Suprapubic skin (tissue), 4 donors: ENCODE measurements around the gene GZMB. TPM values are rescaled to one million over a fixed set of nuclear protein-coding genes. Genes with fewer than 3 reads are reported as not detected.

Experiments
- DNase-seq, 2 donors: peaks; one replicate each; pipeline ENCODE4 v3.0.0-alpha.2; 2019; ENCODE audit warnings: low spot score in 2 of 2
- H3K27ac ChIP-seq: fragments of 200-600 bp; sonication (generic); one replicate; pipeline ENCODE4 v1.5.1; 2019
- H3K27me3 ChIP-seq: fragments of 200-600 bp; sonication (generic); one replicate; pipeline ENCODE4 v1.5.1; 2019
- H3K36me3 ChIP-seq: fragments of 200-600 bp; sonication (generic); one replicate; pipeline ENCODE4 v1.5.1; 2019
- H3K4me1 ChIP-seq: fragments of 200-600 bp; sonication (generic); one replicate; pipeline ENCODE4 v1.5.1; 2019
- H3K4me3 ChIP-seq: fragments of 200-600 bp; sonication (generic); one replicate; pipeline ENCODE4 v1.5.1; 2019; ENCODE audit warnings: mild to moderate bottlenecking
- H3K9me3 ChIP-seq: fragments of 200-600 bp; sonication (generic); one replicate; pipeline ENCODE4 v1.5.1; 2019
- CTCF ChIP-seq, 2 donors: fragments of 200-600 bp in 1 of 2; fragments of 450-650 bp in 1 of 2; sonication (generic) in 1 of 2; IDR thresholded peaks; one replicate each; pipeline ENCODE4 v1.5.1; 2016 to 2019; ENCODE audit warnings: antibody characterized with exemption in 2 of 2, mild to moderate bottlenecking in 1 of 2, moderate library complexity in 1 of 2
- EP300 ChIP-seq: sonication (generic); formaldehyde crosslinking; IDR thresholded peaks from one replicate; pipeline ENCODE4 v1.6.1; 2017; ENCODE audit warnings: antibody characterized with exemption
- POLR2A ChIP-seq, 2 donors: fragments of 450-650 bp; IDR thresholded peaks; one replicate each; pipeline ENCODE4 v1.6.1; 2017; ENCODE audit warnings: antibody characterized with exemption in 2 of 2, mild to moderate bottlenecking in 2 of 2, moderate library complexity in 2 of 2
- POLR2AphosphoS5 ChIP-seq, 3 donors: sonication (generic); formaldehyde crosslinking; IDR thresholded peaks; one replicate each; pipeline ENCODE4 v1.6.1; 2017; ENCODE audit warnings: antibody characterized with exemption in 3 of 3
- WGBS: methylation state at CpG from one replicate; pipeline ENCODE4 v1.1.5; 2018; 5-methylcytosine and 5-hydroxymethylcytosine counted together
- total RNA-seq, 4 donors: library from RNA; depleted of rRNA; stranded (reverse); fragments of >200 nt; gene quantifications; one replicate each; pipeline ENCODE4 v1.1.0, GENCODE V29; 2016

GZMB gene
- total RNA-seq, 4 donors from 2014 or later, result 0.72 TPM; not detected in 3

GRCh38 chr14:24677956-24678355 is 44.0 kb upstream of the GZMB start:
- H3K27me3 ChIP-seq, result no peaks in the 10 kb centered on the region
- TF ChIP-seq POLR2A (IDR thresholded peaks at IDR 0.05) (no peak), CTCF (IDR thresholded peaks at IDR 0.05) (no peak), EP300 (no peak), POLR2AphosphoS5 (IDR thresholded peaks at IDR 0.05) (no peak)
- DNase-seq, result no peak
- H3K27ac ChIP-seq, result no peak overlapping the region
- no peaks in the 10 kb centered on the region for H3K9me3 ChIP-seq
- peaks cover 23% of the 10 kb centered on the region for H3K4me1 ChIP-seq
- no peak overlapping the region for H3K4me3 ChIP-seq
- 46% methylated on average over 1 of the region's 1 CpG for WGBS
- no peaks in the 10 kb centered on the region for H3K36me3 ChIP-seq

DNA sequence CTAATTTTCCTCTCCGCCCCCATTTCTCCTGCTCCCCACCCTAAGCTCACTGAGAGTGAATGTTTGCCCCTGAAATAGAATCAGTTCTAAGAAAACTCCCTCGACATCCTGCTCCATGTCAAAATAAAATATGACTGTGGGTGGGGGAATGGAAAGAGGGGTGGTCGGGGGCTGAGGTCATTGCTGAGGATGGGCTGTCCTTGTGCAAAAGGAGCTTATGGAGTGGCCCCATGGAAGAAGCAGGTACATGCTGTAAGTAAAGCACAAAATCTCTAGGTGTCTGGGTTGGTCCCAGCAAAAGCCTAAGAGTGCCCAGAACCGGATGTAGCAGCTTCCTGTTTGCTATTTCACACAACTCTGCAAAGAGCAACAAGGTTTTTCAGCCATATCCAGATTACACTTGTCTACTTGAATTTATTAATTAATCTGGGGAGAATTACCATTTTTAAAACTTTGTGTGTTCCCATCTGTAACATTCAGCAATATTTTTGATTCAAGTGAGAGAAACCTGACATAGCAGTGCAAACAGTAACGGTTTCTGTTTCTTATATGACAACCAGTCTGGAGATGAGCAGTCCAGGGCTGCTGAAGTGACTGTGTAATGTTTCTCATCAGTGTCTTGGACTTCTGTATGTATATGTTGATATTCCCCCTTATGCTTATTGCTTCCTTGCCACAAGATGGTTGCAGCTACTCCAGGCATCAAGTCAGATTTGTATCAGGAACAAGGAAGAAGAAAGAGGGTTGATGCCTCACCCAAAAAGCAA is 40.4 kb upstream of the GZMB start:
- Histone ChIP-seq H3K9me3 (no peaks in the 10 kb centered on the region), H3K4me3 (no peak overlapping the region), H3K27me3 (no peaks in the 10 kb centered on the region), H3K27ac (no peak overlapping the region), H3K36me3 (no peaks in the 10 kb centered on the region), H3K4me1 (peaks cover 15% of the 10 kb centered on the region)
- TF ChIP-seq POLR2A (IDR thresholded peaks at IDR 0.05) (no peak), CTCF (IDR thresholded peaks at IDR 0.05) (no peak), POLR2AphosphoS5 (IDR thresholded peaks at IDR 0.05) (no peak), EP300 (no peak)
- 50% methylated on average over 5 of the region's 5 CpGs for WGBS
- DNase-seq, result no peak

DNA sequence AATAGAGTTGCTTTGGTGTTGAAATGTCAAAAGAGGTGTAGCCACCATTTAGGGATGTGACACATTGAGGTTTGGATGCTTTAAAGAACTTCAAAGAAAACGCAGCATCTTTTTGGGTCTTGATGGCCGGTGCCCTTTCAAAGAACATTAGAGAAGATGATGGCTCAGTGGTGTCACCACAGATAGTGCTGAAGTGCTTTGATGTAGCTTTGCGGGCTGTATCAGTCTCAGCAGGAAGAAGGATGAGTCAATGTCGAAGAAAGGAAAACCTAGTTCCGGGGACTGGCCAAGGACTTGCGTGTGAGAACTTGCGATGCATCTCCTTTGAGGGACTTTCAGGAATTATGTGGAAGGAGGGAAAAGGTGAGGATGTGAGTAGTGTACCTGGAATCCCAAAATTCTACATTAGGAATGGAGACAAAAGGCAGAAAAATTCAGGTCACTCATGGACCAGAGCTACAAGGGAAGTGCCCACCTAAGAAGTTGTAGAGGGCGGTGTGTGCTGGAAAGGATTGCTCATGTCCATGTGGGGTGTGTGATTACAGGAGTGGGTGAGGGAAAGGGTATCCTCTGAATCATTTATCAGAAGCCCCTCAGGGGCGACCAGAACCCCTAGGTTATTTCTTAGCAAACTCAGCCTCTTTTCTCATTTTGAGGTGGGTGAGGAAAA is 39.7 kb upstream of the GZMB start:
- no peak for DNase-seq
- WGBS, result 74% methylated on average over 9 of the region's 9 CpGs
- H3K27ac ChIP-seq, result no peak overlapping the region

DNA sequence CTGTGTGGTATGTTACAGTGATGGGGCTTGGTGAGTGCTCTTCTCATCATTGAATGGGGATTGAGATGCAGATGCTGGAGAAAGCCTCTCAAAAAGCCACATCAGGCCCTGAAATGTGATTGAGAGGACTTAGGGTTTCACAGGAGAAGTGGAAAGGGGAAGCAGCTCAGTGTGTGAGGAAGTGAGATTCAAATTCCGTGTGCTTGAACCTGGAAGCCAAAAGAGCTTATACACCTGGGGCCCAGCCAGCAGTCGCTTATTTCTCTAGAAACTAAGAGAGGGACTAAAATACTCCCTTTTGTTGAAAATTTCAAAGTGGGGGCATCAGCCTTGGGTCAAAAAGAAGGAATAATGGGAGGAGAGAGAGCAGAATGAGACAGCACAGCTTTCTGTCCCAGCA is 39.1 kb upstream of the GZMB start:
- H3K27ac ChIP-seq, result no peak overlapping the region
- H3K4me3 ChIP-seq, result no peak overlapping the region
- peaks cover 1% of the 10 kb centered on the region for H3K4me1 ChIP-seq
- no peak for TF ChIP-seq CTCF (IDR thresholded peaks at IDR 0.05)
- no peak for TF ChIP-seq POLR2A (IDR thresholded peaks at IDR 0.05)
- TF ChIP-seq POLR2AphosphoS5 (IDR thresholded peaks at IDR 0.05), result no peak
- no peak for TF ChIP-seq EP300
- no peak for DNase-seq
- H3K36me3 ChIP-seq, result no peaks in the 10 kb centered on the region
- no peaks in the 10 kb centered on the region for H3K27me3 ChIP-seq
- 69% methylated on average over 2 of the region's 2 CpGs for WGBS
- H3K9me3 ChIP-seq, result no peaks in the 10 kb centered on the region

More for the DNA sequence above, 39.7 kb upstream of the GZMB start:
- TF ChIP-seq POLR2A (IDR thresholded peaks at IDR 0.05) (no peak), CTCF (IDR thresholded peaks at IDR 0.05) (no peak), EP300 (no peak)
- Histone ChIP-seq H3K4me1 (peaks cover 8% of the 10 kb centered on the region), H3K27me3 (no peaks in the 10 kb centered on the region), H3K9me3 (no peaks in the 10 kb centered on the region), H3K4me3 (no peak overlapping the region), H3K36me3 (no peaks in the 10 kb centered on the region)

DNA sequence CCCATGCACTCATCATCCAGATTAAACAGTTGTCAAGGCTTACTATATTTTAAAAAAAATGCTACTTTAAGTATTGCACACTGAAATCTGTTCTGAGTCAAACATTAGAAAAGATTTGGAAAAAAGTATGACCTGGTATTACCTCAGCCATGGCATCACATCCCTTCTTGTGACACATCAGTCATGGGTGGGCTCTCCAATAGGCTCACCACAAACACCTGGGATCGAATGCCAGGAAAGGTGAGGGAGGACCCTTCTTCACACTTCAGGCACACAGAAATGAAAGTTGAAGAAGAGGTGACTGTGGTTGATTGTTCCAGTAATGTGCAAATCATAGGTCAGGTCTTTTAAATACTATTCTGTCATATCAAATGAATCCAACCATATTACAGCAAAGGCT is 36.6 kb upstream of the GZMB start:
- WGBS, result 79% methylated on average over 1 of the region's 1 CpG
- H3K4me3 ChIP-seq, result no peak overlapping the region
- no peak for DNase-seq

More for the DNA sequence above, 36.6 kb upstream of the GZMB start:
- H3K36me3 ChIP-seq, result no peaks in the 10 kb centered on the region
- no peak overlapping the region for H3K27ac ChIP-seq
- no peaks in the 10 kb centered on the region for H3K27me3 ChIP-seq
- H3K4me1 ChIP-seq, result no peaks in the 10 kb centered on the region
- no peak for TF ChIP-seq EP300
- no peak for TF ChIP-seq POLR2AphosphoS5 (IDR thresholded peaks at IDR 0.05)
- no peak for TF ChIP-seq POLR2A (IDR thresholded peaks at IDR 0.05)
- no peak for TF ChIP-seq CTCF (IDR thresholded peaks at IDR 0.05)
- no peaks in the 10 kb centered on the region for H3K9me3 ChIP-seq
